HEK293 (cell line): ENCODE data around the gene GDPGP1.

Experiments
- BCL11B ChIP-seq: fragments of 450-650 bp; formaldehyde crosslinking; IDR thresholded peaks from 2 replicates; pipeline ENCODE4 v1.5.1; 2016; ENCODE audit warnings: low read depth, missing biosample characterization, missing genetic modification characterization
- ZBTB17 ChIP-seq: fragments of 450-650 bp; formaldehyde crosslinking; IDR thresholded peaks from 2 replicates; pipeline ENCODE4 v1.5.1; 2016; ENCODE audit warnings: missing biosample characterization, missing genetic modification characterization
- ZNF19 ChIP-seq: fragments of 450-650 bp; formaldehyde crosslinking; IDR thresholded peaks from 2 replicates; pipeline ENCODE4; 2016; ENCODE audit warnings: missing biosample characterization, missing genetic modification characterization, low read depth
- ZNF596 ChIP-seq: fragments of 450-650 bp; IDR thresholded peaks from 2 replicates; pipeline ENCODE4 v1.5.0; 2018; ENCODE audit warnings: missing biosample characterization, mild to moderate bottlenecking, missing genetic modification characterization, moderate library complexity
- TF ChIP-seq, protein P1 (sequence below): fragments of 450-650 bp; formaldehyde crosslinking; IDR thresholded peaks from 2 replicates; pipeline ENCODE4 v1.5.1; 2016; ENCODE audit warnings: missing biosample characterization, missing genetic modification characterization
- TF ChIP-seq, protein P2 (sequence below): fragments of 450-650 bp; formaldehyde crosslinking; IDR thresholded peaks from 2 replicates; pipeline ENCODE4 v1.5.1; 2016; ENCODE audit warnings: missing biosample characterization, missing genetic modification characterization

DNA sequence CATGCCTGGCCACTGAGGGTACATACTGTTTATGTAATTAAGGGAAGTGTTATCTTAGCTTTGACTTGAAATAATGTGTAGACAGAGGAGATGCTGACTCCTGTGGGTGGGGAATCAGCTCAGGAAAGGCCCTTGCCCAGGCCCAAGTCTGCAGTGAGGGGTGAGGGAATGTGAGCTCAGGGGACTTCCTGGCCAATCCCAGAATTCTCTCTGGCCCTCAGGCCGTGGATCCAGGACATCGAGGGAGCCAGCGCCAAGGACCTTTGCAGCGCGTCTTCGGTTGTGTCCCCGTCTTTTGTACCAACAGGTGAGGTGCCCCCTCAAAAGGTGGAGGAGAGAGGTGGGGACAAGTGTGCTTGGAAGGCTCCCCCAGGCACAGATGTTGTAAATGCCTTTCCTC lies 6.7 kb upstream of the GDPGP1 start:
- TF ChIP-seq ZNF19 (tag by site-specific recombination) (no peak), ZNF596 (tag by site-specific recombination) (no peak), ZBTB17 (no peak), BCL11B (tag by site-specific recombination) (no peak)
- TF ChIP-seq, protein P1, sequence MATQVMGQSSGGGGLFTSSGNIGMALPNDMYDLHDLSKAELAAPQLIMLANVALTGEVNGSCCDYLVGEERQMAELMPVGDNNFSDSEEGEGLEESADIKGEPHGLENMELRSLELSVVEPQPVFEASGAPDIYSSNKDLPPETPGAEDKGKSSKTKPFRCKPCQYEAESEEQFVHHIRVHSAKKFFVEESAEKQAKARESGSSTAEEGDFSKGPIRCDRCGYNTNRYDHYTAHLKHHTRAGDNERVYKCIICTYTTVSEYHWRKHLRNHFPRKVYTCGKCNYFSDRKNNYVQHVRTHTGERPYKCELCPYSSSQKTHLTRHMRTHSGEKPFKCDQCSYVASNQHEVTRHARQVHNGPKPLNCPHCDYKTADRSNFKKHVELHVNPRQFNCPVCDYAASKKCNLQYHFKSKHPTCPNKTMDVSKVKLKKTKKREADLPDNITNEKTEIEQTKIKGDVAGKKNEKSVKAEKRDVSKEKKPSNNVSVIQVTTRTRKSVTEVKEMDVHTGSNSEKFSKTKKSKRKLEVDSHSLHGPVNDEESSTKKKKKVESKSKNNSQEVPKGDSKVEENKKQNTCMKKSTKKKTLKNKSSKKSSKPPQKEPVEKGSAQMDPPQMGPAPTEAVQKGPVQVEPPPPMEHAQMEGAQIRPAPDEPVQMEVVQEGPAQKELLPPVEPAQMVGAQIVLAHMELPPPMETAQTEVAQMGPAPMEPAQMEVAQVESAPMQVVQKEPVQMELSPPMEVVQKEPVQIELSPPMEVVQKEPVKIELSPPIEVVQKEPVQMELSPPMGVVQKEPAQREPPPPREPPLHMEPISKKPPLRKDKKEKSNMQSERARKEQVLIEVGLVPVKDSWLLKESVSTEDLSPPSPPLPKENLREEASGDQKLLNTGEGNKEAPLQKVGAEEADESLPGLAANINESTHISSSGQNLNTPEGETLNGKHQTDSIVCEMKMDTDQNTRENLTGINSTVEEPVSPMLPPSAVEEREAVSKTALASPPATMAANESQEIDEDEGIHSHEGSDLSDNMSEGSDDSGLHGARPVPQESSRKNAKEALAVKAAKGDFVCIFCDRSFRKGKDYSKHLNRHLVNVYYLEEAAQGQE (tag by site-specific recombination), result no peak
- TF ChIP-seq, protein P2, sequence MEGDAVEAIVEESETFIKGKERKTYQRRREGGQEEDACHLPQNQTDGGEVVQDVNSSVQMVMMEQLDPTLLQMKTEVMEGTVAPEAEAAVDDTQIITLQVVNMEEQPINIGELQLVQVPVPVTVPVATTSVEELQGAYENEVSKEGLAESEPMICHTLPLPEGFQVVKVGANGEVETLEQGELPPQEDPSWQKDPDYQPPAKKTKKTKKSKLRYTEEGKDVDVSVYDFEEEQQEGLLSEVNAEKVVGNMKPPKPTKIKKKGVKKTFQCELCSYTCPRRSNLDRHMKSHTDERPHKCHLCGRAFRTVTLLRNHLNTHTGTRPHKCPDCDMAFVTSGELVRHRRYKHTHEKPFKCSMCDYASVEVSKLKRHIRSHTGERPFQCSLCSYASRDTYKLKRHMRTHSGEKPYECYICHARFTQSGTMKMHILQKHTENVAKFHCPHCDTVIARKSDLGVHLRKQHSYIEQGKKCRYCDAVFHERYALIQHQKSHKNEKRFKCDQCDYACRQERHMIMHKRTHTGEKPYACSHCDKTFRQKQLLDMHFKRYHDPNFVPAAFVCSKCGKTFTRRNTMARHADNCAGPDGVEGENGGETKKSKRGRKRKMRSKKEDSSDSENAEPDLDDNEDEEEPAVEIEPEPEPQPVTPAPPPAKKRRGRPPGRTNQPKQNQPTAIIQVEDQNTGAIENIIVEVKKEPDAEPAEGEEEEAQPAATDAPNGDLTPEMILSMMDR (tag by site-specific recombination), result no peak
